Measurements from ENCODE around the gene CACNG4. TPM values are rescaled to one million over a fixed set of nuclear protein-coding genes. Genes with fewer than 3 reads are reported as not detected.

The CACNG4 gene
- total RNA-seq, 1 donor from 2014 or later = 27.5 TPM

DNA sequence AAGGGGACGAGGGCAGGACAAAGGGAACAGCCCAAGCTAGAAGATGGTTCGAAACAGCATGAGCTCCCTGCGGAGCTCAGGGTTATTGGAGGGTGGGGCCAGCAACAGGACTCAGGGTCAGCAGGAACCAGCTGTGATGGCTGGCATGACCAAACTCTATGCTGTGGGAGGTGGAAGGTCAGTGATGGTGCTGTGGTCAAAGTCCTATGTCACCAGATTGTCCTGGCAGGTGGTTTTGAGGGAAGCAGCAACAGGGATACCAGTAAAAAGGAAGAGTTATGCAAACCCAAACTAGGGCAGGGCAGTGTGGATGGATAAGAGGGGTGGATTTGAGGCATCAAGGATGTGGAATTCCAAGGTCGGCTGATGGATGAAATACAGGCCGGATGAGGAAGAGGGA is 32.4 kb downstream of the CACNG4 start:
- no peak for TF ChIP-seq CTCF (conservative IDR thresholded peaks at IDR 0.05)
- H3K4me3 Mint-ChIP-seq = no peak overlapping the region
- H3K4me1 Mint-ChIP-seq (ENCODE audit: unreplicated experiment) = peaks cover 10% of the 10 kb centered on the region
- peaks cover 13% of the 10 kb centered on the region for H3K36me3 Mint-ChIP-seq
- H3K27me3 Mint-ChIP-seq = no peaks in the 10 kb centered on the region
- DNase-seq (ENCODE audit: extremely low spot score, unreplicated experiment) = no peak
- H3K27ac Mint-ChIP-seq = no peak overlapping the region
- H3K9me3 Mint-ChIP-seq = no peaks in the 10 kb centered on the region

DNA sequence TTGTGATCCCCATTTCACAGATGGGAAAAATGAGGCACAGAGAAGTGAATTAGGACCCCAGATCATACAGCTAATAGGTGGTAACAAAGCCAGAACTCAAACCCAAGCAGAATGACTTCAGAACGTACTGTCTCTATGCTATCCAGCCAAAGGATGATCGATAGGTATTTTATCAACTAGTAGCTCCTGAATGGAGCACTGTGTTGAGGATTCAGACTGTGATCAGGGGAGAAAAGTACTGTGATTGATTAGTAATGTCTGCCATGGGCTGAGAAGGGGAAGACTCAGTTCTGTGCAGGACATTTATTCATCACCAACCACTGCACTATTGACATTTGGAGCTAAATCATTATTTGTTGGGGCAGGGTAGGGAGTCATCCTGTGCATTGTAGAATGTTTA is 38.7 kb downstream of the CACNG4 start:
- Mint-ChIP-seq H3K9me3 (peaks cover 5% of the 10 kb centered on the region), H3K27ac (no peak overlapping the region), H3K4me3 (no peak overlapping the region), H3K27me3 (no peaks in the 10 kb centered on the region), H3K36me3 (peaks cover 15% of the 10 kb centered on the region), H3K4me1 (ENCODE audit: unreplicated experiment) (no peaks in the 10 kb centered on the region)
- TF ChIP-seq CTCF (conservative IDR thresholded peaks at IDR 0.05) = no peak
- DNase-seq (ENCODE audit: extremely low spot score, unreplicated experiment) = no peak

DNA sequence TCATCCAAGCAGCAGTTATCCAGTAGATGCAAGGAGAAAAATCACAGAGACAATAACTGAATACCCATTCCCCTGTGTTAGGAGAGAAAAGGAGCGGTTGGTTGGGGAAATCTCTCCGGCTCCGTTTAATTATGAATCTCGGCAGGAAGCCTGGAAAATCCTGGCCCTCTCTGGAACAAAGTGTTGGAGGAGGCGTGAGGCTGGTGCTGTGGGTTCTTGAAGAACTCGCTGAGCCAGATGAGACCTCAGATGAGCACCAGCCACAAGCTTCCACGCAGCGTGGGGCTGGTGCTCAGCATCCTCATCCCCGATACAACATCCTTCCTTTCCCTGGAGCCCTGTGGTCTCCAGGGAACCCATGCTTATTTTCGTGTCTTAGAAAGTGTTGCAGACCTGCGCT is 39.7 kb downstream of the CACNG4 start:
- Mint-ChIP-seq H3K4me1 (ENCODE audit: unreplicated experiment) (no peaks in the 10 kb centered on the region), H3K36me3 (peaks cover 19% of the 10 kb centered on the region), H3K27me3 (no peaks in the 10 kb centered on the region), H3K9me3 (peaks cover 10% of the 10 kb centered on the region), H3K27ac (no peak overlapping the region), H3K4me3 (no peak overlapping the region)
- TF ChIP-seq CTCF (conservative IDR thresholded peaks at IDR 0.05) = no peak
- no peak for DNase-seq (ENCODE audit: extremely low spot score, unreplicated experiment)

- peaks cover 18% of the 10 kb centered on the region for H3K36me3 Mint-ChIP-seq
- DNase-seq (ENCODE audit: extremely low spot score, unreplicated experiment) = no peak
- no peak overlapping the region for H3K27ac Mint-ChIP-seq
- H3K9me3 Mint-ChIP-seq = peaks cover 12% of the 10 kb centered on the region
- H3K4me3 Mint-ChIP-seq = no peak overlapping the region
- TF ChIP-seq CTCF (conservative IDR thresholded peaks at IDR 0.05) = no peak
- H3K27me3 Mint-ChIP-seq = no peaks in the 10 kb centered on the region
- H3K4me1 Mint-ChIP-seq (ENCODE audit: unreplicated experiment) = no peaks in the 10 kb centered on the region
Observed at GRCh38 chr17:67007266-67007665, 42.8 kb downstream of the CACNG4 start.

GRCh38 chr17:67008101-67008500 is 43.6 kb downstream of the CACNG4 start:
- H3K27me3 Mint-ChIP-seq = no peaks in the 10 kb centered on the region

More at GRCh38 chr17:67008101-67008500, 43.6 kb downstream of the CACNG4 start:
- H3K4me1 Mint-ChIP-seq (ENCODE audit: unreplicated experiment) = no peaks in the 10 kb centered on the region
- TF ChIP-seq CTCF (conservative IDR thresholded peaks at IDR 0.05) = no peak
- no peak overlapping the region for H3K4me3 Mint-ChIP-seq
- H3K27ac Mint-ChIP-seq = no peak overlapping the region
- H3K36me3 Mint-ChIP-seq = peaks cover 13% of the 10 kb centered on the region
- DNase-seq (ENCODE audit: extremely low spot score, unreplicated experiment) = no peak
- peaks cover 12% of the 10 kb centered on the region for H3K9me3 Mint-ChIP-seq
